Glomerular visceral epithelial cell (primary cell): ENCODE measurements around the gene FBN3.
"Not testable (repeated sequence)": the region's sequence is repeated elsewhere in the genome, so short reads cannot be mapped to it uniquely, and the experiment has no call there.

Experiments
- DNase-seq: peaks from one replicate; pipeline ENCODE4 v3.0.0-alpha.2; 2016; ENCODE audit errors: extremely low spot score

Gene FBN3

GRCh38 chr19:8117991-8118390, 31.4 kb downstream of the FBN3 start:
- DNase-seq = no peak

- DNase-seq = no peak
Observed at GRCh38 chr19:8116437-8117293, 32.7 kb downstream of the FBN3 start.

DNA sequence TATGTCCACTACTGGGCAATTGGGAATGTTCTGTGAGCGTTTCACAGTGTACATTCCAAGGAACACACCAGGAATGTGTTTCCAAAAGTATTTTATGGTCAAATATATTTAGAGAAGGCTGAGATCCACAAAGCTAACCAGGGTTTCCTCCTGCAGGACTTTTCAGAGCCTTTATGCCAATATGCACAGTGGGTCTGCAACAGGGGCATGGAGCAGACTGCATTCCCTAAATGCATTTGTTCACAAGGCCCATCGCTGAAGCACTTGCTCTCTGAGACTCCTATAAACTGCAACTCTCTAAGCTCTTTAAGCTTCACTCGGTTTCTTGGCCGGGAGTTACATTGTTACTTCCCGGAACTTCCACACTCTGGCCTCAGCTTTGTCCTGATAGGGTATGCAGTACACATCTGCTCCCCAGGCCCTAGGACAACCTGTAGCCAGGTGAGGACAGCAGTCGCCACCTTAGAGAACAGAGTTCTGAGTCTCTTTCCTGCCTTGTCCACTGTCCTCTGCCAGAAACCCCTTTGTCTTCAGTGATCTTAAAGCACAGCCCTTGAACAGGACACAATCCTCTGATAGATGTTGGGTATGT, 33.5 kb downstream of the FBN3 start:
- DNase-seq = no peak

GRCh38 chr19:8113017-8113416, 36.4 kb downstream of the FBN3 start:
- DNase-seq = no peak

- DNase-seq = no peak
Observed at GRCh38 chr19:8111376-8111775, 38.0 kb downstream of the FBN3 start.

DNA sequence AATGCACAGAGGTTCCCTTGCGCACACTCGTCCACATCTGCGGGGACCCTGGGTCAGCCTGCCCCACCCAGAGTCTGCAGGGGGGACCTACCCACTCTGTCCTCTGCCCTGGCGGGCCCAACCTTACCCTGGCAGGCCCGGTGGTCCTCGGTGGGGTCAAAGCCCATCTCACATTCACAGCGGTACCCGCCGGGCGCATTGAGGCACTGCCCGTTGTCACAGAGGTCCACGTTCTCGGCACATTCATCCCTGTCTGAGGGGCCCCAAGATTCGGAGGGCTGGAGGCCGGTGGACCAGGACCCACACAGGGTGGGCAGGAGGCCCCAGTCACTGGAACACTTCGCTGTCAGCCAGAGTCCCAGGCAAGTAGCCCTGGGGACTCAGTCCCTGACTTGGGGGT, 38.5 kb downstream of the FBN3 start:
- DNase-seq = no peak

DNA sequence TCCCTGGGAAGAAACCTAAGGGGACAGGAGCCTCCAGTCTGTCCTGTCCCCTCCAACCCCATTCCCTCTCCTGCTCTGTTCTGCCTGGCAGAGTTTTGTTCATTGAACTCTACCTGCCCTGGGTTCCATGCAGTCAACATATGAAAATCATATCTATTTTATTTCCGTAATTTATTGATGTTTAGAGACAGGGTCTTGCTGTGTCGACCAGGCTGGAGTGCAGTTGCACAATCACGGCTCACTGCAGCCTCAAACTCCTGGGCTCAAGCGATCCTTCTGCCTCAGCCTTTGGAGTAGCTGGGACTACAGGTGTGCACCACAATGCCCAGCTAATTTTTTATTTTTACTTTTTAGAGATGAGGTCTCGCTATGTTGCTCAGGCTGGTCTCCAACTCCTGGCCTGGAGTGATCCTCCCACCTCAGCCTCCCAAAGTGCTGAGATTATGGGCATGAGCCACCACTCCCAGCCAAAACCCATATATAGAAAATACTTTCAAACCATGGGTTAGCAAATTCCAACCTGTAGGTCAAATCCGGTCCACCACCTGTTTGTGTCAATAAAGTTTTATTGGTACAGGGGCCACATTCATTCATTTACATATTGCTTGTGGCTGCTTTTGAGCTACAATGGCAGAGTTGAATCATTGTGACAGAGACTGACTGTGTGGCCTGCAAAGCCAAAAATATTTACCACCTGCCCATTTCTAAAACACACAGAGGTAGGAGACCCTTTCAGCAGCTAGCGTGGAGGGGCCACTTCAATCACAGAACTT, 39.3 kb downstream of the FBN3 start:
- no peak for DNase-seq

GRCh38 chr19:8109455-8109854, 39.9 kb downstream of the FBN3 start:
- no peak for DNase-seq

- no peak for DNase-seq
Observed at GRCh38 chr19:8108560-8109445, 40.6 kb downstream of the FBN3 start.

- DNase-seq = no peak
Observed at GRCh38 chr19:8107301-8107903, 42.0 kb downstream of the FBN3 start.

DNA sequence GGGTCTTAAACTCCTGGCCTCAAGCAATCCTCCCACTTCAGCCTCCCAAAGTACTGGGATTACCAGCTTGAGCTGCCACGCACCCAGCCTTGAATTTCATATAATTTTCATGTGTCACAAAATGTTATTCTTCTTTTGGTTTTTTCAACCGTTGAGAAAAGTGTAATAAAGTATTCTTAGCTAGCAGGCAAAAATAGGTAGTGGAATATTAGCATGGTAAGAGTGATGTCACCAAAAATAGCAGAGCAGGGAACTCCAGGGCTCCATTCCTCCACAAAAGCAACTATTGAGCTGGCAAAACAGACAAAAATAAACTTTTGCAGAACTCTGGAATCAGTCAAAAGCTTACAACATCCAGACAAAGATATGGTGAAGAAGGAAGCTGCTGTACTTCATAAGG, 43.9 kb downstream of the FBN3 start:
- no peak for DNase-seq

DNA sequence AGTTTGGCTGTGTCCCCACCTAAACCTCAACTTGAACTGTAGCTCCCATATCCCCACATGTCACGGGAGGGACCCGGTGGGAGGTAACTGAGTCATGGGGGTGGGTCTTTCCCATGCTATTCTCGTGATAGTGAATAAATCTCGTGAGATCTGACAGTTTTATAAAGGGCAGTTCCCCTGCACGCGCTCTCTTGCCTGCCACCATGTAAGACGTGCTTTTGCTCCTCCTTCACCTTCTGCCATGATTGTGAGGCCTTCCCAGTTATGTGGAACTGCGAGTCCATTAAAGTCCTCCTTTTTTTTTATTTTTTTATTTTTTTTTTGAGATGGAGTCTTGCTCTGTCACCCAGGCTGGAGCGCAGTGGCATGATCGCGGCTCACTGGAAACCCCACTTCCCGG, 47.5 kb downstream of the FBN3 start:
- DNase-seq = not testable (repeated sequence)

DNA sequence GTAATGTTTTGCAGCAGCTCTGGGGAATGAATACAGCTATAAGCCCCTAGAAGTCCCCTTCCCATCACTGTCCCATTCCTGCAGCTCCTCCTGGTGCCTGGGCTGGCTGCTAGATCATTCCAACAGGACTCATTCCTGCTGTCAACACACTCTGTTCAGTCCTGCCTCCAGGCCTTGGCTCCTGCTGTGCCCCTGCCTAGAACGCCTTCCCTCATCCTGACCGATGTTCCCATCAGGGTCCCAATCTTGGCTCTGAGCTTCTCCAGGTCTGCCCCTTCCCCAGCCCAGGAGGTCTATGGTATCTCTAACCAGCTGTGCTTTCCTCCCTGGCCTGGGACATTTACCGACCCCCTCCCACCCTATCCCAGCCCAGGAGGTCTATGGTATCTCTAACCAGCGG, 48.1 kb downstream of the FBN3 start:
- no peak for DNase-seq

DNA sequence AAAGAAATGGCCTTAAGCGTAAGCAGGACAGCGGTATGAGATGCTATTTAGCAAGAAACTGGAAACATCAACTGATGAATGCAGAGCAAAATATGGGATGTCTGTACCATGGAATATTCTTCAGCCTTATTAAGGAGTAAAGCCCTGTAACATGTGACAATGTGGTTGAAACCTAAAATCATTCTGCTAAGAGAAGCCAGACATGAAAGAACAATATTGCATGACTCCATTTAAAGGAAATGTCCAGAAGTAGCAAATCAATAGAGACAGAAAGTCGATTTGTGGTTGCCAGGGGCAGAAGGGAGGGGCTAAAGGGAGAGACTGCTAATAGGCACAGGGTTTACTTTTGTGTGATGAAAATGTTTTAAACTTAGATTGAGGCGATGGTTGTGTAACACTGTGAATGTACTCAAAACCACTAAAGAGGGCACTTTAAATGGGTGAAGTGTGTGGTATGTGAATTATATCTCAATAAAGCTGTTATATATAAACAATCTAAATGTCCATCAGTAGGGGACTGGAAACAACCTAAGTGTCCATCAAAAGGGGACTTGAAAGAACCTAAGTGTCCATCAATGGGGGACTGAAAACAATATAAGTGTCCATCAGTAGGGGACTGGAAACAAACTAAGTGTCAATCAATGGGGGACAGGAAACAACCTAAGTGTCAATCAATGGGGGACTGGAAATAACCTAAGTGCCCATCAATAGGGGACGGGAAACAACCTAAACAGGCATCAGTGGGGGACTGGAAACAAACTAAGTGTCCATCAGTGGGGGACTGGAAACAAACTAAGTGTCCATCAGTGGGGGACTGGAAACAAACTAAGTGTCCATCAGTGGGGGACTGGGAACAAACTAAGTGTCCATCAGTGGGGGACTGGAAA, 51.5 kb downstream of the FBN3 start:
- no peak for DNase-seq

GRCh38 chr19:8097198-8097597, 52.2 kb downstream of the FBN3 start:
- DNase-seq = no peak

- no peak for DNase-seq
Observed at GRCh38 chr19:8096071-8096470, 53.3 kb downstream of the FBN3 start.

GRCh38 chr19:8095354-8095886, 54.0 kb downstream of the FBN3 start:
- DNase-seq = no peak

DNA sequence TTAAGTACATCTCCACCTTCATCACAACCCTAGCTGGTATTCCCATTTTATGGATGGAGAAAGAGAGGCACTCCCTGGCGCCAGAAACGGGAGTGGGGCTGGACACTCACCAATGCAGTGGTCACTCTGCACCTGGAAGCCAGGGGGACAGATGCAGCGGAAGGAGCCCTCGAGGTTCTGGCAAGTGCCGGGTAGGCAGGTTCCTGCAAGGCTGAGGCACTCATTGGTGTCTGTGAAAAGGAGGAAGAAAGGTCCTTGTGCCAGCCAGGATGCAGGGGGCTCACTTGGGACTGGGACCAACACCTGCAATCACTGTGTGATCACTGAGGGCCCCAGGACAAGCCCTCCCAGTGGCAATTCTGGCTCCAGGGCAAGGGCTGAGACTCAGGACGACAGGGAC, 55.1 kb downstream of the FBN3 start:
- DNase-seq = no peak

- no peak for DNase-seq
Observed at GRCh38 chr19:8093740-8094139, 55.7 kb downstream of the FBN3 start.

GRCh38 chr19:8090950-8091349, 58.4 kb downstream of the FBN3 start:
- no peak for DNase-seq
